ENCODE results near the gene LGALS14.
"Not testable (repeated sequence)": the region's sequence is repeated elsewhere in the genome, so short reads cannot be mapped to it uniquely, and the experiment has no call there.

The LGALS14 gene

DNA sequence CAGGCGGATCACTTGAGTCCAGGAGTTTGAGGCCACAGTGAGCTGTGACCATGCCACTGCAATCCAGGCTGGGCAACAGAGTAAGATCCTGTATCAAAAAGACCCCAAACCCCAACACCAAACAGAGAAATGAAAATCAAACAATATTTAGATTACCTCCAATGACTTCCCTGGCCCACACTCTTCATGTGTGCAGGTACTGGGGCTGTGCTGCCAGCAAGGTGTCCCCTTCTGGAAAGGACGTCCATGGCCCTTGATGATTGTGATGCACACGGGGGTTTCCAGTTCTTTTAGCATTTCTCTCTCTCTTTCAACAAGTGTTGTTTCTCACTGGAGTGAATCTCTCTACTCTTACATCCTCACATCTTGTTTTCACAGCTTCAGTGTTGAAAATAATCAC is 23.7 kb upstream of the LGALS14 start:
- TF ChIP-seq, protein P1, sequence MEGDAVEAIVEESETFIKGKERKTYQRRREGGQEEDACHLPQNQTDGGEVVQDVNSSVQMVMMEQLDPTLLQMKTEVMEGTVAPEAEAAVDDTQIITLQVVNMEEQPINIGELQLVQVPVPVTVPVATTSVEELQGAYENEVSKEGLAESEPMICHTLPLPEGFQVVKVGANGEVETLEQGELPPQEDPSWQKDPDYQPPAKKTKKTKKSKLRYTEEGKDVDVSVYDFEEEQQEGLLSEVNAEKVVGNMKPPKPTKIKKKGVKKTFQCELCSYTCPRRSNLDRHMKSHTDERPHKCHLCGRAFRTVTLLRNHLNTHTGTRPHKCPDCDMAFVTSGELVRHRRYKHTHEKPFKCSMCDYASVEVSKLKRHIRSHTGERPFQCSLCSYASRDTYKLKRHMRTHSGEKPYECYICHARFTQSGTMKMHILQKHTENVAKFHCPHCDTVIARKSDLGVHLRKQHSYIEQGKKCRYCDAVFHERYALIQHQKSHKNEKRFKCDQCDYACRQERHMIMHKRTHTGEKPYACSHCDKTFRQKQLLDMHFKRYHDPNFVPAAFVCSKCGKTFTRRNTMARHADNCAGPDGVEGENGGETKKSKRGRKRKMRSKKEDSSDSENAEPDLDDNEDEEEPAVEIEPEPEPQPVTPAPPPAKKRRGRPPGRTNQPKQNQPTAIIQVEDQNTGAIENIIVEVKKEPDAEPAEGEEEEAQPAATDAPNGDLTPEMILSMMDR (conservative IDR thresholded peaks at IDR 0.05), result no peak
- TF ChIP-seq ZFX (IDR thresholded peaks at IDR 0.05), result no peak
- no peak overlapping the region for H3K27ac ChIP-seq

DNA sequence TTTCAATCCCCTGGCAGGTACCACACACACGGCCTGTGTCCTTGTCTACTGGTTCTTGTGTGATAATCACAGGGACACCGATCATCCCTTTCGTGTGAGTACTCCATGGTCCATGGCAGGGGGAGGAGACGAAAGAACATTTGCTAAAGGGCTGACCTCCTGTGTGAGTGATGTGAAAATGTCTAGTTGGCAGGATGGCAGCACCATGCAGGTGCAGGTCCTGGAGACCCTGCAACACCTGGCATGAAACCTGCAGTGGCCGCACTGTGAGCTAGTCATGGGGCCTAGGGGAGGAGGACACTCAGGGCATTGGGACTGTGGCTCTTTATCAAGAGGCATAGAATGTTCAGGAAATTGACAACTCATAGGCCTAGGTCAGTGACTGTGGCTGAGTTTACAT is 22.9 kb upstream of the LGALS14 start:
- H3K27ac ChIP-seq, result no peak overlapping the region
- TF ChIP-seq, protein P1 (conservative IDR thresholded peaks at IDR 0.05), result no peak
- no peak for TF ChIP-seq ZFX (IDR thresholded peaks at IDR 0.05)

DNA sequence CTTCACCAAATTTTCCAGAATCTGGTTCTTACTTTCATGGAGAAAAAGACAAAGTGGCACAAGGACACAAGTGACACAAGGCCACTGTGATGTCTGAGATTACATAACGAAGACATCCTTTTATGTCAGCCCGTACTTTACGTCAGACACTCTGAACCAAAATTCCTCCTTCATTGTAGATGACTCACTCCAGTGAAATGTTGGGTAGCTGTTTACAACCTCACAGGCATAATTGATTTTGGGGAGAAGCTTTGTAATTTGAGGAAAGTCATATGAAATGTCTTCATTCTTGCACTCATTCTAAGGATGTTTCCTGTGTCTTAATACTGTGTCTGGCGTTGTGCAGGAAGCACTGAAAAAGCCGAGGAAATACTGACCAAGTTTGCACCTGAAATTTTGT is 20.0 kb upstream of the LGALS14 start:
- no peak overlapping the region for H3K27ac ChIP-seq
- TF ChIP-seq ZFX (IDR thresholded peaks at IDR 0.05), result no peak
- TF ChIP-seq, protein P1 (conservative IDR thresholded peaks at IDR 0.05), result no peak

DNA sequence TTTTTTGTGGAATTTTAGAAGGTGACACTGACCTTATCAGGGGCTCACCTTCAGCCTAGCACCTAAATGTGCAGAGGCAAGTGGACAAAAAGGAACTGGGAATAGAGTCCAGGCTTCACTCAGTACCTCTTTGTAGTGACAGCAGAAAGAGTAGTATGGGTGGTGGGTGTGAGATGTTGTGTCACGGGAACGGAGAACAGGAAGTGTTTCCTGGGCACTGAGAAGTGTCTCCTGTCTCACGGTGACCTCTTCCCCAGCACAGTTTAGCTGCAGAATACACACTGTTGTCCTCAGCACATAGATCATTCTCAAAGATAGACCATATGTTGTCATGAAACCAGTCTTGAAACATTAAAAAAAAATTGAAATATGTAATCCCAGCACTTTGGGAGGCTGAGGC is 17.5 kb upstream of the LGALS14 start:
- H3K27ac ChIP-seq, result no peak overlapping the region
- TF ChIP-seq, protein P1 (conservative IDR thresholded peaks at IDR 0.05), result no peak
- no peak for TF ChIP-seq ZFX (IDR thresholded peaks at IDR 0.05)

DNA sequence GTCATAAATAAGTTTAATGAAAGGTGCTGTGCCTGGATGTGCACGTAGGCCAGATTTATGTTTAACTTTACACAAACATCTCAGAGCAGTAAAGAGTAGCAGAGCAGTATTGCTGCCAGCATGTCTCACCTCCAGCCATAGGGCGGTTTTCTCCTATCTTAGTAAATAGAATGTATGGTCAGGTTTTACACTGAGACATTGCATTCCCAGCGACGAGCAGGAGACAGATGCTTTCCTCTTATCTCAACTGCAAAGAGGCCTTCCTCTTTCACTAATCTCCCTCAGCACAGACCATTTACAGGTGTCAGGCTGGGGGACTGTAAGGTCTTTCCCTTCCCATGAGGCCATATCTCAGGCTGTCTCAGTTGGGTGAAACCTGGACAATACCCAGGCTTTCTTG is 15.6 kb upstream of the LGALS14 start:
- not testable (repeated sequence) for H3K27ac ChIP-seq

DNA sequence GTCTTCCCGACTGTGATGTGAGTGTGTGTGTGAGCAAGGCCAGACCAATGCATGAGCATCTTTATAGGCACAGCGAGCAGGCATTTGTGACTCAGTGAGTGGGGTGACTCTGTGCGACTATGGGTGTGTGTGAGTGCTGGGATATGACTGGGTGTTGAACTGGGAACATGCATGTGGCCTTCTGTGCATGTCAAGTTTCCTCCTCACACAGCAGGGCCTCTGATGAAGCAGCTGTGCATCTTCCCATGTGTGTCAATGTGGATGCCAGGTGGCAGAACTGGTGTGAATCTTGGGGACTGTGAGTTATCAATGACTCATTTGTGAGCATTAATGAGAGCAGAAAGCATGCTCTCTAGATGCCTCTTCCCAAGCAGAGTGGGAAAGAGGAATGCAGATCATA is 12.1 kb upstream of the LGALS14 start:
- TF ChIP-seq, protein P1 (conservative IDR thresholded peaks at IDR 0.05), result no peak
- no peak for TF ChIP-seq ZFX (IDR thresholded peaks at IDR 0.05)
- no peak overlapping the region for H3K27ac ChIP-seq

DNA sequence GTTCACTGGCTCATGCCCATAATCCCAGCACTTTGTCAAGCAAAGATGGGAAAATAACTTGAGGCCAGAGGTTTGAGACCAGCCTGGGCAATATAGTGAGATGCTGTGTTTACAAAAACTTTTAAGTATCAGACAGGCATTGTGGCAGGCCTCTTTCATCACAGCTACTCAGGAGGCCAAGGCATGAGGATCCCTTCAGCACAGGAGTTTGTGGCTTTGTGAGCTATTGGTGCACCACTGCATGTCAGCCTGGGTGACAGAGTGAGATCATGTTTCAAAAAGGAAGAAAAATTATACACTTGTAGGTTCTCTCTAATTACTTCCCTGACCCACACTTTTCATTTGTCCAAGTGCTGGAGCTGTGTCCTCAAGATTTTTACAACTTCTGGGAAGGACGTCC is 11.5 kb upstream of the LGALS14 start:
- TF ChIP-seq ZFX (IDR thresholded peaks at IDR 0.05), result no peak
- TF ChIP-seq, protein P1 (conservative IDR thresholded peaks at IDR 0.05), result no peak
- H3K27ac ChIP-seq, result no peak overlapping the region

DNA sequence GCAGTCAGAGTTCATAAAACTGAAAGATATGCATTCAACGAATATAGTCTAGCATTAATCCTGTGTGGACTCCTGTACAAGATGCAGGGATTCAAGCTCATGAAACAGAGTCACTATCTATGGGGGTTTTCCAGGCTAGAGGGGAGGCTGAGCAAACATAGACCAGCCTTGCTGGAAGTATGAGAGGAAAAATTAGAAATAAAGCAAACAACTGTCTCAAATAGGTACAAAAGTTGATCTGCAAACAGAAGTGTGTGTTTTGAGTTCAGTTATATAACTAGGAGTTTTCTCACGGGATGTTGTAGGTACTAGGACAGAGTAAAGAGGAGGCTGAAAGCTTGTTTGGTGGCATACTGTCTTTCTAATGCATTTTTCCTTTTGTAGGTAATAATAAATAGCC is 8.5 kb upstream of the LGALS14 start:
- H3K27ac ChIP-seq, result no peak overlapping the region
- no peak for TF ChIP-seq ZFX (IDR thresholded peaks at IDR 0.05)
- TF ChIP-seq, protein P1 (conservative IDR thresholded peaks at IDR 0.05), result no peak
